Neural cell (in vitro differentiated cells): ENCODE results near the gene FPGS.

Experiments
- CTCF ChIP-seq: fragments of 450-650 bp; IDR thresholded peaks from 2 replicates; pipeline ENCODE4 v1.5.1; 2014; ENCODE audit warnings: antibody characterized with exemption, mild to moderate bottlenecking, moderate library complexity; ENCODE audit not compliant: poor library complexity, severe bottlenecking
- EP300 ChIP-seq: fragments of 450-650 bp; conservative IDR thresholded peaks from 2 replicates; pipeline ENCODE4 v1.6.1; 2014; ENCODE audit warnings: antibody characterized with exemption, mild to moderate bottlenecking, moderate library complexity; ENCODE audit not compliant: poor library complexity, severe bottlenecking
- EZH2 ChIP-seq: fragments of 200-600, 300-800 bp; shearing (Covaris generic), sonication (generic); IDR thresholded peaks from 2 replicates; pipeline ENCODE4 v1.6.1; 2014; ENCODE audit warnings: antibody characterized with exemption, low read length, borderline replicate concordance, mild to moderate bottlenecking; ENCODE audit not compliant: insufficient read depth, poor library complexity, severe bottlenecking
- POLR2AphosphoS5 ChIP-seq: IDR thresholded peaks from 2 replicates; pipeline ENCODE4 v1.6.1; 2012
- REST ChIP-seq: IDR thresholded peaks from 2 replicates; pipeline ENCODE4 v1.6.1; 2012; ENCODE audit warnings: borderline replicate concordance

- TF ChIP-seq POLR2AphosphoS5, result no peak
- TF ChIP-seq CTCF, result no peak
- no peak for TF ChIP-seq EZH2
- TF ChIP-seq REST, result no peak
- no peak for TF ChIP-seq EP300
These were observed 46.4 kb upstream of the FPGS start for GRCh38 chr9:127756233-127756632.
